ENCODE measurements around the gene RBM25.

- TF ChIP-seq CTCF (IDR thresholded peaks at IDR 0.05) (no peak), POLR2A (IDR thresholded peaks at IDR 0.05) (no peak)
Observed at GRCh38 chr14:73022051-73022450, 36.3 kb upstream of the RBM25 start.
